HepG2 (cell line): ENCODE data around the gene SAMD4A. TPM values are rescaled to one million over a fixed set of nuclear protein-coding genes. Genes with fewer than 3 reads are reported as not detected.

Experiments
- GTF2F1 ChIP-seq: fragments of 150-350 bp; IDR thresholded peaks from 2 replicates; pipeline ENCODE4 v1.6.1; 2014; ENCODE audit warnings: low read length
- LCORL ChIP-seq, 2 experiments: fragments of 450-650 bp in 1 of 2; sonication (generic) in 1 of 2; formaldehyde crosslinking in 1 of 2; IDR thresholded peaks; 2 replicates each; pipeline versions ENCODE4 v1.5.0 to v1.6.1; 2017 to 2020; ENCODE audit warnings: antibody characterized with exemption in 1 of 2, missing genetic modification reagents in 1 of 2
- NFYC ChIP-seq: IDR thresholded peaks from 2 replicates; pipeline ENCODE4 v1.6.1; 2016; ENCODE audit warnings: missing genetic modification reagents, missing compliant biosample characterization
- POLR2AphosphoS2 ChIP-seq: IDR thresholded peaks from 2 replicates; pipeline ENCODE4 v1.6.1; 2011; ENCODE audit warnings: low read depth, low read length, improper control_type of control experiment
- SRSF1 ChIP-seq: fragments of 200-400 bp; formaldehyde crosslinking; optimal IDR thresholded peaks from 2 replicates; pipeline ENCODE3; 2017; ENCODE audit warnings: mild to moderate bottlenecking, low read depth, low read length, moderate library complexity
- ZBTB3 ChIP-seq: sonication (generic); formaldehyde crosslinking; IDR thresholded peaks from 2 replicates; pipeline ENCODE4 v1.4.0; 2020; ENCODE audit warnings: low read depth, mild to moderate bottlenecking, moderate library complexity, missing genetic modification reagents, borderline replicate concordance
- ZNF547 ChIP-seq: sonication (generic); formaldehyde crosslinking; IDR thresholded peaks from 2 replicates; pipeline ENCODE4 v1.5.1; 2020; ENCODE audit warnings: mild to moderate bottlenecking, missing genetic modification reagents
- ZNF629 ChIP-seq: sonication (generic); formaldehyde crosslinking; conservative IDR thresholded peaks from 2 replicates; pipeline ENCODE4 v1.5.0; 2020; ENCODE audit warnings: missing genetic modification reagents
- ZNF747 ChIP-seq: sonication (generic); formaldehyde crosslinking; IDR thresholded peaks from 2 replicates; pipeline ENCODE4 v1.8.1; 2023; ENCODE audit warnings: missing genetic modification reagents, mild to moderate bottlenecking, borderline replicate concordance
- polyA plus RNA-seq, 8 experiments: library from polyadenylated mRNA; depleted of rRNA in 3 of 8; stranded (reverse) in 7 of 8; unstranded in 1 of 8; fragments of >200 nt; fragmentation: Illumina TruSeq in 4 of 8; extraction: Trizol in 4 of 8; gene quantifications; 2 replicates each; pipeline versions ENCODE4 v1.2.1 to v1.2.3, GENCODE V29; 2011 to 2016; ENCODE audit warnings: low read depth in 4 of 8, missing spikeins in 1 of 8, mixed read lengths in 1 of 8; ENCODE audit not compliant: insufficient read depth in 1 of 8
- total RNA-seq, 5 experiments: library from RNA; depleted of rRNA; stranded (reverse); fragments of >200 nt; fragmentation: Illumina TruSeq; extraction: Trizol; gene quantifications; 2 replicates each; pipeline ENCODE4 v1.2.3, GENCODE V29; 2016; ENCODE audit warnings: low read depth in 1 of 5
- TF ChIP-seq, protein P1 (sequence below): sonication (generic); formaldehyde crosslinking; IDR thresholded peaks from 2 replicates; pipeline ENCODE4 v1.5.1; 2020; ENCODE audit warnings: mild to moderate bottlenecking, missing genetic modification reagents, moderate library complexity
- TF ChIP-seq, protein P2 (sequence below): sonication (generic); formaldehyde crosslinking; IDR thresholded peaks from 2 replicates; pipeline ENCODE4 v1.4.0; 2020; ENCODE audit warnings: mild to moderate bottlenecking, missing genetic modification reagents, borderline replicate concordance
- TF ChIP-seq, protein P3 (sequence below): sonication (generic); formaldehyde crosslinking; IDR thresholded peaks from 2 replicates; pipeline ENCODE4 v1.5.1; 2020; ENCODE audit warnings: mild to moderate bottlenecking, missing genetic modification reagents
- TF ChIP-seq, protein P4 (sequence below): sonication (generic); formaldehyde crosslinking; IDR thresholded peaks from 2 replicates; pipeline ENCODE4 v1.5.0; 2020; ENCODE audit warnings: missing genetic modification reagents

The SAMD4A gene
- total and polyA plus RNA-seq, 2 of the 13 experiments (the other 11 are each of a cell fraction or from before 2014, with no cell fraction given) = 11.8 to 13.0 TPM

DNA sequence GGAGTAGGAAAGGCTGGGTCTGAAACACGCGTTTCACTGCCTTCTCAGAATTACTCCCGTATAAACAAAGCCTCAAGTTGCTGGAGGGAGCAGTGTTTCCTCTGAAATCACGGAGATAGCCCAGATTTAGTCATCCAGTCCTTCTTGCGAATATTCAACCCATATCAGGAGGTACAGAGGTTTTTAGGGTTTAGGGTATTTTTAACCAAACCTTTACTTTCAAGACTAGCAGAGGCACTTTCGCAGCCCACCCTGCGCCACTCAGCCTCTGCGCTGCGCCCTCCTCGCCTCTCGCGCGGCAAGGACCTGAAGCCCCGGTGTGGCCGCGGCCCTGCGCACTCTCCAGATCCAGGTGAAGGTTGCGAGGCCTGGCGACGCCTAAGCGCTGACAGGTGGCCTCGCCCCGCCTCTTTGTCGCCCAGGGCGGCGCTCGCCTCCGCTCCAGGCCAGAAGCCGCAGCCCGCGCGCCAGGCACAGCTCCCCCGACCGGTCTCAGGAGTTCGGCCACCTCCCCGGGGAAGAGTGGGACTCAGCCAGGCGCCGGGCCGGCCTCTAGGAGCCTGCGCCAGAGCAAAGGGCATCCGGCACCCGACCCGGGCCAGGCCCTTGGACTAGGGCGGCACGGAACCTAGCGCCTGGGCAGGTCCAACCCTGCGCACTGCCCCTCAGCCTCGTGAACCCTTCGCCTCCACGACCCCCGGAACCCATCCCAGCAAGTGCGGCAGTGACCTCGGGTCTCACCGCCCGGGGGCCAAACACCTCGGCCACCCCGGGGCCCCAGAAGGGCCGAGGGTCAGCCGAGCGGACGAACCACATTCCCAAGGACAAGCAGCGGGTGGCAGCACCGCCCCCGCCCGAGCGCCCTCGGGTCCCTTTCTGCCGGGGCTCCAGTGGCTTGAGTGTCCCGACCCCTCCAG lies 1.8 kb upstream of the SAMD4A start (continued):
- TF ChIP-seq, protein P1, sequence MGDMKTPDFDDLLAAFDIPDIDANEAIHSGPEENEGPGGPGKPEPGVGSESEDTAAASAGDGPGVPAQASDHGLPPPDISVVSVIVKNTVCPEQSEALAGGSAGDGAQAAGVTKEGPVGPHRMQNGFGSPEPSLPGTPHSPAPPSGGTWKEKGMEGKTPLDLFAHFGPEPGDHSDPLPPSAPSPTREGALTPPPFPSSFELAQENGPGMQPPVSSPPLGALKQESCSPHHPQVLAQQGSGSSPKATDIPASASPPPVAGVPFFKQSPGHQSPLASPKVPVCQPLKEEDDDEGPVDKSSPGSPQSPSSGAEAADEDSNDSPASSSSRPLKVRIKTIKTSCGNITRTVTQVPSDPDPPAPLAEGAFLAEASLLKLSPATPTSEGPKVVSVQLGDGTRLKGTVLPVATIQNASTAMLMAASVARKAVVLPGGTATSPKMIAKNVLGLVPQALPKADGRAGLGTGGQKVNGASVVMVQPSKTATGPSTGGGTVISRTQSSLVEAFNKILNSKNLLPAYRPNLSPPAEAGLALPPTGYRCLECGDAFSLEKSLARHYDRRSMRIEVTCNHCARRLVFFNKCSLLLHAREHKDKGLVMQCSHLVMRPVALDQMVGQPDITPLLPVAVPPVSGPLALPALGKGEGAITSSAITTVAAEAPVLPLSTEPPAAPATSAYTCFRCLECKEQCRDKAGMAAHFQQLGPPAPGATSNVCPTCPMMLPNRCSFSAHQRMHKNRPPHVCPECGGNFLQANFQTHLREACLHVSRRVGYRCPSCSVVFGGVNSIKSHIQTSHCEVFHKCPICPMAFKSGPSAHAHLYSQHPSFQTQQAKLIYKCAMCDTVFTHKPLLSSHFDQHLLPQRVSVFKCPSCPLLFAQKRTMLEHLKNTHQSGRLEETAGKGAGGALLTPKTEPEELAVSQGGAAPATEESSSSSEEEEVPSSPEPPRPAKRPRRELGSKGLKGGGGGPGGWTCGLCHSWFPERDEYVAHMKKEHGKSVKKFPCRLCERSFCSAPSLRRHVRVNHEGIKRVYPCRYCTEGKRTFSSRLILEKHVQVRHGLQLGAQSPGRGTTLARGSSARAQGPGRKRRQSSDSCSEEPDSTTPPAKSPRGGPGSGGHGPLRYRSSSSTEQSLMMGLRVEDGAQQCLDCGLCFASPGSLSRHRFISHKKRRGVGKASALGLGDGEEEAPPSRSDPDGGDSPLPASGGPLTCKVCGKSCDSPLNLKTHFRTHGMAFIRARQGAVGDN (CRISPR knock-in tag) = peak; percentile 92
- TF ChIP-seq, protein P2, sequence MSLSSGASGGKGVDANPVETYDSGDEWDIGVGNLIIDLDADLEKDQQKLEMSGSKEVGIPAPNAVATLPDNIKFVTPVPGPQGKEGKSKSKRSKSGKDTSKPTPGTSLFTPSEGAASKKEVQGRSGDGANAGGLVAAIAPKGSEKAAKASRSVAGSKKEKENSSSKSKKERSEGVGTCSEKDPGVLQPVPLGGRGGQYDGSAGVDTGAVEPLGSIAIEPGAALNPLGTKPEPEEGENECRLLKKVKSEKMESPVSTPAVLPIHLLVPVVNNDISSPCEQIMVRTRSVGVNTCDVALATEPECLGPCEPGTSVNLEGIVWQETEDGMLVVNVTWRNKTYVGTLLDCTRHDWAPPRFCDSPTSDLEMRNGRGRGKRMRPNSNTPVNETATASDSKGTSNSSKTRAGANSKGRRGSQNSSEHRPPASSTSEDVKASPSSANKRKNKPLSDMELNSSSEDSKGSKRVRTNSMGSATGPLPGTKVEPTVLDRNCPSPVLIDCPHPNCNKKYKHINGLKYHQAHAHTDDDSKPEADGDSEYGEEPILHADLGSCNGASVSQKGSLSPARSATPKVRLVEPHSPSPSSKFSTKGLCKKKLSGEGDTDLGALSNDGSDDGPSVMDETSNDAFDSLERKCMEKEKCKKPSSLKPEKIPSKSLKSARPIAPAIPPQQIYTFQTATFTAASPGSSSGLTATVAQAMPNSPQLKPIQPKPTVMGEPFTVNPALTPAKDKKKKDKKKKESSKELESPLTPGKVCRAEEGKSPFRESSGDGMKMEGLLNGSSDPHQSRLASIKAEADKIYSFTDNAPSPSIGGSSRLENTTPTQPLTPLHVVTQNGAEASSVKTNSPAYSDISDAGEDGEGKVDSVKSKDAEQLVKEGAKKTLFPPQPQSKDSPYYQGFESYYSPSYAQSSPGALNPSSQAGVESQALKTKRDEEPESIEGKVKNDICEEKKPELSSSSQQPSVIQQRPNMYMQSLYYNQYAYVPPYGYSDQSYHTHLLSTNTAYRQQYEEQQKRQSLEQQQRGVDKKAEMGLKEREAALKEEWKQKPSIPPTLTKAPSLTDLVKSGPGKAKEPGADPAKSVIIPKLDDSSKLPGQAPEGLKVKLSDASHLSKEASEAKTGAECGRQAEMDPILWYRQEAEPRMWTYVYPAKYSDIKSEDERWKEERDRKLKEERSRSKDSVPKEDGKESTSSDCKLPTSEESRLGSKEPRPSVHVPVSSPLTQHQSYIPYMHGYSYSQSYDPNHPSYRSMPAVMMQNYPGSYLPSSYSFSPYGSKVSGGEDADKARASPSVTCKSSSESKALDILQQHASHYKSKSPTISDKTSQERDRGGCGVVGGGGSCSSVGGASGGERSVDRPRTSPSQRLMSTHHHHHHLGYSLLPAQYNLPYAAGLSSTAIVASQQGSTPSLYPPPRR (CRISPR knock-in tag) = peak; percentile 10; the same call in 1 of the 2 replicates
- TF ChIP-seq GTF2F1 (no peak), SRSF1 (peak; percentile 92), NFYC (CRISPR knock-in tag) (no peak), ZNF629 (no peak; the same call in 1 of the 2 replicates), ZBTB3 (CRISPR knock-in tag) (no peak), POLR2AphosphoS2 (no peak), ZNF747 (CRISPR knock-in tag) (peak; percentile 62), LCORL (IDR thresholded peaks at IDR 0.05) (no peak), LCORL (CRISPR knock-in tag; IDR thresholded peaks at IDR 0.05) (peak; percentile 86), ZNF547 (CRISPR knock-in tag) (peak; percentile 80)
- TF ChIP-seq, protein P3, sequence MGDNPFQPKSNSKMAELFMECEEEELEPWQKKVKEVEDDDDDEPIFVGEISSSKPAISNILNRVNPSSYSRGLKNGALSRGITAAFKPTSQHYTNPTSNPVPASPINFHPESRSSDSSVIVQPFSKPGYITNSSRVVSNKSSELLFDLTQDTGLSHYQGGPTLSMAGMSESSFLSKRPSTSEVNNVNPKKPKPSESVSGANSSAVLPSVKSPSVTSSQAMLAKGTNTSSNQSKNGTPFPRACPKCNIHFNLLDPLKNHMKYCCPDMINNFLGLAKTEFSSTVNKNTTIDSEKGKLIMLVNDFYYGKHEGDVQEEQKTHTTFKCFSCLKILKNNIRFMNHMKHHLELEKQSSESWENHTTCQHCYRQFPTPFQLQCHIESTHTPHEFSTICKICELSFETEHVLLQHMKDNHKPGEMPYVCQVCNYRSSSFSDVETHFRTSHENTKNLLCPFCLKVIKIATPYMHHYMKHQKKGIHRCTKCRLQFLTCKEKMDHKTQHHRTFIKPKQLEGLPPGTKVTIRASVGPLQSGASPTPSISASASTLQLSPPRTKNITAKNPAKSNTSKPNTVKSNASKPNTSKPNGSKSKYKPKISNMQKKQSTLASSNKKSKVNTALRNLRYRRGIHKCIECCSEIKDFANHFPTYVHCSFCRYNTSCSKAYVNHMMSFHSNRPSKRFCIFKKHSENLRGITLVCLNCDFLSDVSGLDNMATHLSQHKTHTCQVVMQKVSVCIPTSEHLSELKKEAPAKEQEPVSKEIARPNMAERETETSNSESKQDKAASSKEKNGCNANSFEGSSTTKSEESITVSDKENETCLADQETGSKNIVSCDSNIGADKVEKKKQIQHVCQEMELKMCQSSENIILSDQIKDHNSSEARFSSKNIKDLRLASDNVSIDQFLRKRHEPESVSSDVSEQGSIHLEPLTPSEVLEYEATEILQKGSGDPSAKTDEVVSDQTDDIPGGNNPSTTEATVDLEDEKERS = no peak
- TF ChIP-seq, protein P4, sequence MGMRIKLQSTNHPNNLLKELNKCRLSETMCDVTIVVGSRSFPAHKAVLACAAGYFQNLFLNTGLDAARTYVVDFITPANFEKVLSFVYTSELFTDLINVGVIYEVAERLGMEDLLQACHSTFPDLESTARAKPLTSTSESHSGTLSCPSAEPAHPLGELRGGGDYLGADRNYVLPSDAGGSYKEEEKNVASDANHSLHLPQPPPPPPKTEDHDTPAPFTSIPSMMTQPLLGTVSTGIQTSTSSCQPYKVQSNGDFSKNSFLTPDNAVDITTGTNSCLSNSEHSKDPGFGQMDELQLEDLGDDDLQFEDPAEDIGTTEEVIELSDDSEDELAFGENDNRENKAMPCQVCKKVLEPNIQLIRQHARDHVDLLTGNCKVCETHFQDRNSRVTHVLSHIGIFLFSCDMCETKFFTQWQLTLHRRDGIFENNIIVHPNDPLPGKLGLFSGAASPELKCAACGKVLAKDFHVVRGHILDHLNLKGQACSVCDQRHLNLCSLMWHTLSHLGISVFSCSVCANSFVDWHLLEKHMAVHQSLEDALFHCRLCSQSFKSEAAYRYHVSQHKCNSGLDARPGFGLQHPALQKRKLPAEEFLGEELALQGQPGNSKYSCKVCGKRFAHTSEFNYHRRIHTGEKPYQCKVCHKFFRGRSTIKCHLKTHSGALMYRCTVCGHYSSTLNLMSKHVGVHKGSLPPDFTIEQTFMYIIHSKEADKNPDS (CRISPR knock-in tag) = peak; percentile 84
